Thyroid gland (tissue), 4 donors: ENCODE results near the gene POPDC3. TPM values are rescaled to one million over a fixed set of nuclear protein-coding genes. Genes with fewer than 3 reads are reported as not detected.
A peak's percentile ranks its signal among the peaks of the same experiment; 100 is the strongest.
"Not testable (repeated sequence)": the region's sequence is repeated elsewhere in the genome, so short reads cannot be mapped to it uniquely, and the experiment has no call there.

Experiments used
- DNase-seq, 2 donors: peaks; one replicate each; pipeline ENCODE4 v3.0.0-alpha.2; 2019
- H3K27ac ChIP-seq, 3 donors: fragments of 200-600 bp; sonication (generic); 1 replicate in 2 of 3; 2 replicates in 1 of 3; pipeline ENCODE4 v1.5.1; 2016 to 2019; ENCODE audit warnings: mild to moderate bottlenecking in 1 of 3, moderate library complexity in 1 of 3
- H3K27me3 ChIP-seq: fragments of 200-600 bp; sonication (generic); one replicate; pipeline ENCODE4 v1.5.1; 2019
- H3K36me3 ChIP-seq, 2 donors: fragments of 200-600 bp; sonication (generic); one replicate each; pipeline ENCODE4 v1.5.1; 2016 to 2019
- H3K4me1 ChIP-seq, 2 donors: fragments of 200-600 bp; sonication (generic); one replicate each; pipeline ENCODE4 v1.5.1; 2017 to 2019
- H3K4me3 ChIP-seq, 3 donors: fragments of 200-600 bp; sonication (generic); replicated peaks in 1 of 3; 1 replicate in 2 of 3; 2 replicates in 1 of 3; pipeline ENCODE4 v1.5.1; 2016; ENCODE audit warnings: mild to moderate bottlenecking in 1 of 3
- H3K9me3 ChIP-seq: fragments of 200-600 bp; sonication (generic); one replicate; pipeline ENCODE4 v1.5.1; 2017
- CTCF ChIP-seq, 6 experiments: fragments of 200-600 bp in 3 of 6; fragments of 450-650 bp in 3 of 6; sonication (generic) in 3 of 6; IDR thresholded peaks; one replicate each; pipeline ENCODE4 v1.5.1; 2016 to 2019; ENCODE audit warnings: antibody characterized with exemption in 6 of 6, mild to moderate bottlenecking in 2 of 6, inconsistent platforms in 1 of 6, moderate library complexity in 1 of 6
- POLR2A ChIP-seq, 2 donors: fragments of 450-650 bp; IDR thresholded peaks; one replicate each; pipeline ENCODE4 v1.6.1; 2017; ENCODE audit warnings: antibody characterized with exemption in 2 of 2, mild to moderate bottlenecking in 2 of 2, moderate library complexity in 1 of 2
- WGBS, 2 donors: methylation state at CpG; one replicate each; pipeline ENCODE4 v1.1.5; 2017; 5-methylcytosine and 5-hydroxymethylcytosine counted together
- intact Hi-C: fragments of 100-400 bp; cut with DNase I; formaldehyde crosslinking; loops from one replicate; pipeline ENCODE4 v1.15.1; 2023
- total RNA-seq, 4 donors: library from RNA; depleted of rRNA; stranded (reverse); fragments of >200 nt; gene quantifications; one replicate each; pipeline ENCODE4 v1.2.3, GENCODE V29; 2016

POPDC3 gene, protein sequence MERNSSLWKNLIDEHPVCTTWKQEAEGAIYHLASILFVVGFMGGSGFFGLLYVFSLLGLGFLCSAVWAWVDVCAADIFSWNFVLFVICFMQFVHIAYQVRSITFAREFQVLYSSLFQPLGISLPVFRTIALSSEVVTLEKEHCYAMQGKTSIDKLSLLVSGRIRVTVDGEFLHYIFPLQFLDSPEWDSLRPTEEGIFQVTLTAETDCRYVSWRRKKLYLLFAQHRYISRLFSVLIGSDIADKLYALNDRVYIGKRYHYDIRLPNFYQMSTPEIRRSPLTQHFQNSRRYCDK
- total RNA-seq = under 1 TPM in 1 of 4 donors, not detected in 3; 0.33 TPM

GRCh38 chr6:105179244-105180065 lies at the start of gene POPDC3:
Gene POPDC3, minus strand, starts transcription at chr6:105180014. Its CDS starts 18,105 bp downstream, at chr6:105161909.
- TF ChIP-seq CTCF (IDR thresholded peaks at IDR 0.05) = no peak
- TF ChIP-seq POLR2A (IDR thresholded peaks at IDR 0.05) = no peak
- Histone ChIP-seq H3K27ac (no peak within 1 kb of the TSS), H3K9me3 (no peaks in the 10 kb centered on the region), H3K27me3 (no peaks in the 10 kb centered on the region), H3K4me3 (peak within 1 kb of the TSS in 2 of 3 donors; percentile 7 to 31), H3K4me1 (no peaks in the 10 kb centered on the region), H3K36me3 (no peaks in the 10 kb centered on the region)
- 11 to 14% methylated on average over 14 to 42 of the region's 90 CpGs for WGBS, 2 donors
- intact Hi-C loops = no loop called here
- peak; percentile 19 to 24 for DNase-seq

DNA sequence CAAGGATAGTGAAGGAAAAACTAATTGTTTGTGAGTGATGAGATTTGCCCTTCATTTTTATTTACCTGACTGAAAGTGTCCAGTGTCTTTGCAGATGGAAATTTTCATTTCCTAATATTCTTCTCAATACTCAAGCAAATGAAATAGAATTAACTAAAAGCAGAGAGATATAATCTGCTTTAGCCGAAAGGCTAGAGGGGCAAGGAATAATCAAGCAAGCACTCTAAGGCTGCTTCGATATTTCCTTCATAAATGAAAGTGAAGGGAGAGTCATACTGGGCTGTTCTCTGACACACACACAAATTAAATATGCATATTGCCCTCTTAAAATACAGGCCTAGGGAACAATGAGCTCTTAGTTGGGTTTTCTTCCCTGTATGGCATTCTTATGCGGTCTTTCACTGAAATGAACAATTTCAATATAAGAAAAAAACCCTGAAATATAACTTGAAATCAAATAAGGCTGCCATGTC lies 47.5 kb upstream of the POPDC3 start:
- Histone ChIP-seq H3K27me3 (no peaks in the 10 kb centered on the region), H3K4me1 (no peaks in the 10 kb centered on the region), H3K9me3 (no peaks in the 10 kb centered on the region), H3K27ac (no peak overlapping the region), H3K4me3 (no peak overlapping the region), H3K36me3 (no peaks in the 10 kb centered on the region)
- intact Hi-C loops = no loop called here
- TF ChIP-seq CTCF (IDR thresholded peaks at IDR 0.05) (no peak), POLR2A (IDR thresholded peaks at IDR 0.05) (no peak)
- DNase-seq = no peak
- WGBS, 2 donors = 83 to 88% methylated on average over 3 of the region's 3 CpGs

- intact Hi-C loops = no loop called here
- Histone ChIP-seq H3K9me3 (no peaks in the 10 kb centered on the region), H3K4me3 (no peak overlapping the region), H3K36me3 (no peaks in the 10 kb centered on the region), H3K27me3 (no peaks in the 10 kb centered on the region), H3K27ac (no peak overlapping the region), H3K4me1 (no peaks in the 10 kb centered on the region)
- 53 to 72% methylated on average over 7 of the region's 7 CpGs for WGBS, 2 donors
- DNase-seq = peak in 1 of 2 donors; percentile 53
- TF ChIP-seq CTCF (IDR thresholded peaks at IDR 0.05) (no peak), POLR2A (IDR thresholded peaks at IDR 0.05) (no peak)
Measured at GRCh38 chr6:105226598-105227294, 46.9 kb upstream of the POPDC3 start.

DNA sequence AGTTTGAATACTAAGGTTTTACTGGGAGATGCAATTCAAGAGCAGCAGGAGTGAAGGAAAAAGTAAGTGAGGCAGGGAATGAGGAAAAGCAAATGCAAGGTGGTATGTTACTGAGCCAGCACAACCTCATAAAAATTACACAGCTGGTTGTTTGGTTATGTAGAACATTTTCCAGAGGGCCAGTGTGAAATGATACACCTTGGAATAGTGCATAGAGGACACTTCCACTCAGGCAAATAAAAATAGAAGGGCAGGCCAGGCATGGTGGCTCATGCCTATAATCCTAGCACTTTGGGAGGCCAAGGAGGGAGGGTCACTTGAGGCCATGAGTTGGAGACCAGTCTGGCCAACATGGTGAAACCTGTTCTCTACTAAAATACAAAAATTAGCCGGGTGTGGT lies 43.4 kb upstream of the POPDC3 start:
- 73 to 91% methylated on average over 1 of the region's 1 CpG for WGBS, 2 donors
- DNase-seq = no peak
- no peaks in the 10 kb centered on the region for H3K36me3 ChIP-seq
- no peak for TF ChIP-seq CTCF (IDR thresholded peaks at IDR 0.05)
- intact Hi-C loops = no loop called here
- no peak overlapping the region for H3K4me3 ChIP-seq
- H3K27ac ChIP-seq = no peak overlapping the region
- no peaks in the 10 kb centered on the region for H3K9me3 ChIP-seq
- H3K27me3 ChIP-seq = no peaks in the 10 kb centered on the region
- no peaks in the 10 kb centered on the region for H3K4me1 ChIP-seq

GRCh38 chr6:105221219-105221618 lies 41.4 kb upstream of the POPDC3 start:
- H3K9me3 ChIP-seq, H3K27me3 ChIP-seq, H3K4me3 ChIP-seq, H3K4me1 ChIP-seq, H3K36me3 ChIP-seq, H3K27ac ChIP-seq, intact Hi-C loops, DNase-seq: not testable (repeated sequence)
- 90 to 92% methylated on average over 2 of the region's 2 CpGs for WGBS, 2 donors
